Neuron (in vitro differentiated cells): ENCODE data around the gene KIRREL3.

ENCODE experiments used
- H2AFZ ChIP-seq: one replicate; pipeline ENCODE4 v1.6.1; 2013; ENCODE audit warnings: low read depth, mild to moderate bottlenecking, inconsistent platforms, low read length, moderate library complexity
- H3K27me3 ChIP-seq: one replicate; pipeline ENCODE4 v1.6.1; 2013; ENCODE audit warnings: low read length; ENCODE audit not compliant: insufficient read depth
- H3K36me3 ChIP-seq: one replicate; pipeline ENCODE4 v1.6.1; 2013; ENCODE audit warnings: low read length; ENCODE audit not compliant: insufficient read depth
- H3K4me1 ChIP-seq: one replicate; pipeline ENCODE4 v1.6.1; 2013; ENCODE audit warnings: low read length; ENCODE audit not compliant: insufficient read depth
- H3K4me3 ChIP-seq: 2 replicates; pipeline ENCODE4 v1.5.1; 2013; ENCODE audit warnings: mild to moderate bottlenecking, low read length, moderate library complexity
- H3K9me3 ChIP-seq: one replicate; pipeline ENCODE4 v1.6.1; 2013; ENCODE audit warnings: low read length

Gene KIRREL3

GRCh38 chr11:126602349-126602940 is 398.1 kb downstream of the KIRREL3 start:
- Histone ChIP-seq H3K36me3 (no peaks in the 10 kb centered on the region), H3K4me3 (no peak overlapping the region), H3K27me3 (peaks cover 15% of the 10 kb centered on the region), H3K4me1 (peaks cover 10% of the 10 kb centered on the region), H3K9me3 (no peaks in the 10 kb centered on the region), H2AFZ (no peak overlapping the region)

GRCh38 chr11:126601550-126602215 is 398.9 kb downstream of the KIRREL3 start:
- no peak overlapping the region for H2AFZ ChIP-seq
- peaks cover 15% of the 10 kb centered on the region for H3K27me3 ChIP-seq
- no peak overlapping the region for H3K4me3 ChIP-seq
- peaks cover 10% of the 10 kb centered on the region for H3K4me1 ChIP-seq
- no peaks in the 10 kb centered on the region for H3K36me3 ChIP-seq
- H3K9me3 ChIP-seq: no peaks in the 10 kb centered on the region

- H3K27me3 ChIP-seq: peaks cover 15% of the 10 kb centered on the region
- no peaks in the 10 kb centered on the region for H3K9me3 ChIP-seq
- no peaks in the 10 kb centered on the region for H3K36me3 ChIP-seq
- H2AFZ ChIP-seq: no peak overlapping the region
- peaks cover 10% of the 10 kb centered on the region for H3K4me1 ChIP-seq
- H3K4me3 ChIP-seq: no peak overlapping the region
Measured at GRCh38 chr11:126601136-126601535, 399.4 kb downstream of the KIRREL3 start.

GRCh38 chr11:126599217-126599897 is 401.2 kb downstream of the KIRREL3 start:
- H3K4me3 ChIP-seq: no peak overlapping the region
- H3K9me3 ChIP-seq: no peaks in the 10 kb centered on the region

GRCh38 chr11:126598344-126599216 is 402.0 kb downstream of the KIRREL3 start:
- Histone ChIP-seq H2AFZ (no peak overlapping the region), H3K36me3 (no peaks in the 10 kb centered on the region), H3K4me1 (peaks cover 10% of the 10 kb centered on the region)

More at GRCh38 chr11:126599217-126599897, 401.2 kb downstream of the KIRREL3 start:
- H2AFZ ChIP-seq: no peak overlapping the region
- H3K4me1 ChIP-seq: peaks cover 10% of the 10 kb centered on the region
- H3K27me3 ChIP-seq: peaks cover 15% of the 10 kb centered on the region
- no peaks in the 10 kb centered on the region for H3K36me3 ChIP-seq

GRCh38 chr11:126597041-126597440 is 403.5 kb downstream of the KIRREL3 start:
- H3K4me1 ChIP-seq: peaks cover 7% of the 10 kb centered on the region
- no peak overlapping the region for H2AFZ ChIP-seq
- no peak overlapping the region for H3K4me3 ChIP-seq
- H3K36me3 ChIP-seq: no peaks in the 10 kb centered on the region
- no peaks in the 10 kb centered on the region for H3K9me3 ChIP-seq
- peaks cover 15% of the 10 kb centered on the region for H3K27me3 ChIP-seq

More at GRCh38 chr11:126598344-126599216, 402.0 kb downstream of the KIRREL3 start:
- Histone ChIP-seq H3K9me3 (no peaks in the 10 kb centered on the region), H3K4me3 (no peak overlapping the region), H3K27me3 (peaks cover 15% of the 10 kb centered on the region)

GRCh38 chr11:126596474-126596873 is 404.1 kb downstream of the KIRREL3 start:
- H3K9me3 ChIP-seq: no peaks in the 10 kb centered on the region
- H2AFZ ChIP-seq: no peak overlapping the region
- H3K36me3 ChIP-seq: no peaks in the 10 kb centered on the region
- peaks cover 10% of the 10 kb centered on the region for H3K27me3 ChIP-seq
- peaks cover 3% of the 10 kb centered on the region for H3K4me1 ChIP-seq
- no peak overlapping the region for H3K4me3 ChIP-seq

GRCh38 chr11:126595560-126595959 is 405.0 kb downstream of the KIRREL3 start:
- H3K36me3 ChIP-seq: no peaks in the 10 kb centered on the region
- H3K9me3 ChIP-seq: no peaks in the 10 kb centered on the region
- H3K27me3 ChIP-seq: peaks cover 5% of the 10 kb centered on the region
- no peak overlapping the region for H3K4me3 ChIP-seq
- peaks cover 3% of the 10 kb centered on the region for H3K4me1 ChIP-seq
- no peak overlapping the region for H2AFZ ChIP-seq

GRCh38 chr11:126594921-126595367 is 405.6 kb downstream of the KIRREL3 start:
- Histone ChIP-seq H3K4me3 (no peak overlapping the region), H3K36me3 (no peaks in the 10 kb centered on the region), H3K27me3 (peaks cover 2% of the 10 kb centered on the region), H2AFZ (no peak overlapping the region), H3K9me3 (no peaks in the 10 kb centered on the region), H3K4me1 (peaks cover 3% of the 10 kb centered on the region)

- Histone ChIP-seq H3K4me3 (no peak overlapping the region), H3K9me3 (no peaks in the 10 kb centered on the region), H2AFZ (no peak overlapping the region), H3K27me3 (no peaks in the 10 kb centered on the region), H3K36me3 (no peaks in the 10 kb centered on the region), H3K4me1 (no peaks in the 10 kb centered on the region)
Measured at GRCh38 chr11:126592496-126593410, 407.8 kb downstream of the KIRREL3 start.

- H3K4me1 ChIP-seq: no peaks in the 10 kb centered on the region
- no peaks in the 10 kb centered on the region for H3K36me3 ChIP-seq
- no peak overlapping the region for H2AFZ ChIP-seq
- no peak overlapping the region for H3K4me3 ChIP-seq
- H3K27me3 ChIP-seq: no peaks in the 10 kb centered on the region
- no peaks in the 10 kb centered on the region for H3K9me3 ChIP-seq
Measured at GRCh38 chr11:126591966-126592489, 408.5 kb downstream of the KIRREL3 start.

- H3K4me3 ChIP-seq: no peak overlapping the region
- no peaks in the 10 kb centered on the region for H3K4me1 ChIP-seq
- no peak overlapping the region for H2AFZ ChIP-seq
- no peaks in the 10 kb centered on the region for H3K36me3 ChIP-seq
- H3K27me3 ChIP-seq: no peaks in the 10 kb centered on the region
- no peaks in the 10 kb centered on the region for H3K9me3 ChIP-seq
Measured at GRCh38 chr11:126589492-126589803, 411.1 kb downstream of the KIRREL3 start.
